SK-N-SH (cell line): ENCODE results near the gene CDCA3. TPM values are rescaled to one million over a fixed set of nuclear protein-coding genes. Genes with fewer than 3 reads are reported as not detected.

Experiments
- CTCF ChIA-PET: fragments of 300-600, 350-600 bp; formaldehyde crosslinking; extraction: SDS; loops from one replicate; lab custom pipeline; 2021; lab: Yijun Ruan, JAX
- POLR2A ChIA-PET: fragments of 350-600 bp; sonication (Branson Sonifier 250); formaldehyde crosslinking; extraction: SDS; loops from one replicate; lab custom pipeline; 2020; ENCODE audit warnings: antibody characterized with exemption, inconsistent platforms; lab: Yijun Ruan, JAX
- DNase-seq: peaks from one replicate; pipeline ENCODE4 v3.0.0; 2012
- H2AFZ ChIP-seq: fragments of 200-600 bp; sonication (generic); 2 replicates; pipeline ENCODE4 v1.8.1; 2016; ENCODE audit warnings: antibody characterized with exemption, mild to moderate bottlenecking, low read depth
- H3F3A ChIP-seq: fragments of 200-600 bp; sonication (generic); replicated peaks from 2 replicates; pipeline ENCODE3; 2016; ENCODE audit warnings: antibody characterized with exemption, mild to moderate bottlenecking; ENCODE audit not compliant: insufficient read depth
- H3K27ac ChIP-seq, 2 experiments: fragments of 200-500 bp in 1 of 2; fragments of 200-600 bp in 1 of 2; sonication (Bioruptor generic) in 1 of 2; sonication (generic), shearing (Covaris generic) in 1 of 2; 2 replicates each; pipeline versions ENCODE4 v1.5.1 to v1.6.1; 2014 to 2016; ENCODE audit warnings: low read depth in 2 of 2, inconsistent platforms in 1 of 2, low read length in 1 of 2, mild to moderate bottlenecking in 1 of 2, mixed read lengths in 1 of 2
- H3K27me3 ChIP-seq: fragments of 200-600 bp; sonication (generic), shearing (Covaris generic); 2 replicates; pipeline ENCODE4 v1.6.1; 2016; ENCODE audit warnings: mixed run types; ENCODE audit not compliant: insufficient read depth
- H3K36me3 ChIP-seq, 2 experiments: fragments of 200-500 bp in 1 of 2; fragments of 200-600 bp in 1 of 2; sonication (Bioruptor generic) in 1 of 2; sonication (generic) in 1 of 2; replicated peaks in 1 of 2; 2 replicates each; pipeline versions ENCODE3 to v1.5.1; 2014 to 2016; ENCODE audit warnings: low read length in 1 of 2, mild to moderate bottlenecking in 1 of 2; ENCODE audit not compliant: insufficient read depth in 2 of 2, control insufficient read depth in 1 of 2
- H3K4me1 ChIP-seq, 2 experiments: fragments of 200-500 bp in 1 of 2; fragments of 200-600 bp in 1 of 2; sonication (Bioruptor generic) in 1 of 2; sonication (generic), shearing (Covaris generic) in 1 of 2; 2 replicates each; pipeline versions ENCODE4 v1.5.1 to v1.6.1; 2014 to 2016; ENCODE audit warnings: low read depth in 1 of 2, low read length in 1 of 2, mixed run types in 1 of 2; ENCODE audit not compliant: insufficient read depth in 2 of 2, control insufficient read depth in 1 of 2
- H3K4me2 ChIP-seq: fragments of 200-600 bp; sonication (generic), shearing (Covaris generic); 2 replicates; pipeline ENCODE4 v1.6.1; 2017; ENCODE audit warnings: mixed run types
- H3K4me3 ChIP-seq, 2 experiments: fragments of 200-500 bp in 1 of 2; fragments of 200-600 bp in 1 of 2; sonication (Bioruptor generic) in 1 of 2; sonication (generic), shearing (Covaris generic) in 1 of 2; 2 replicates each; pipeline versions ENCODE4 v1.5.1 to v1.8.1; 2014 to 2016; ENCODE audit warnings: low read depth in 2 of 2, inconsistent platforms in 1 of 2, low read length in 1 of 2, mild to moderate bottlenecking in 1 of 2, mixed read lengths in 1 of 2, moderate library complexity in 1 of 2
- H3K79me2 ChIP-seq: fragments of 200-600 bp; sonication (generic); 2 replicates; pipeline ENCODE4 v1.8.1; 2017; ENCODE audit warnings: mild to moderate bottlenecking; ENCODE audit not compliant: insufficient read depth
- H3K9ac ChIP-seq: fragments of 200-600 bp; sonication (generic); 2 replicates; pipeline ENCODE4 v1.6.1; 2017; ENCODE audit warnings: mixed run types
- H3K9me2 ChIP-seq: fragments of 200-600 bp; sonication (generic); 2 replicates; pipeline ENCODE4 v1.6.1; 2017; ENCODE audit warnings: mixed run types
- H3K9me3 ChIP-seq: fragments of 200-600 bp; sonication (generic); 2 replicates; pipeline ENCODE4 v1.6.1; 2017; ENCODE audit warnings: mixed run types, mild to moderate bottlenecking, moderate library complexity
- H4K20me1 ChIP-seq: fragments of 200-600 bp; sonication (generic); 2 replicates; pipeline ENCODE4 v1.6.1; 2017; ENCODE audit warnings: mild to moderate bottlenecking, mixed run types; ENCODE audit not compliant: insufficient read depth
- CHD2 ChIP-seq: fragments of 150-350 bp; IDR thresholded peaks from 2 replicates; pipeline ENCODE4 v1.6.1; 2018; ENCODE audit warnings: low read length; ENCODE audit not compliant: partially characterized antibody
- ELF1 ChIP-seq: IDR thresholded peaks from 2 replicates; pipeline ENCODE4 v1.4.0; 2012
- FOSL2 ChIP-seq: IDR thresholded peaks from 2 replicates; pipeline ENCODE4 v1.4.0; 2012; ENCODE audit warnings: low read depth, mild to moderate bottlenecking, moderate library complexity, borderline replicate concordance
- FOXJ3 ChIP-seq: sonication (generic); formaldehyde crosslinking; IDR thresholded peaks from 2 replicates; pipeline ENCODE4 v1.5.1; 2020; ENCODE audit warnings: mild to moderate bottlenecking, missing genetic modification reagents
- FOXM1 ChIP-seq: IDR thresholded peaks from 2 replicates; pipeline ENCODE4 v1.4.0; 2012; ENCODE audit warnings: low read depth, mild to moderate bottlenecking
- GABPA ChIP-seq: IDR thresholded peaks from 2 replicates; pipeline ENCODE4 v1.4.0; 2012; ENCODE audit warnings: low read depth, mild to moderate bottlenecking
- JUND ChIP-seq: IDR thresholded peaks from 2 replicates; pipeline ENCODE4 v1.4.0; 2012
- MEF2A ChIP-seq: IDR thresholded peaks from 2 replicates; pipeline ENCODE4 v1.4.0; 2012; ENCODE audit warnings: low read depth, borderline replicate concordance
- MXI1 ChIP-seq: IDR thresholded peaks from 2 replicates; pipeline ENCODE4 v1.6.1; 2012; ENCODE audit warnings: mild to moderate bottlenecking, low read depth, low read length, improper control_type of control experiment
- NFIC ChIP-seq: IDR thresholded peaks from 2 replicates; pipeline ENCODE4 v1.4.0; 2012; ENCODE audit warnings: borderline replicate concordance
- PBX3 ChIP-seq: IDR thresholded peaks from 2 replicates; pipeline ENCODE4; 2012
- POLR2AphosphoS5 ChIP-seq: IDR thresholded peaks from 2 replicates; pipeline ENCODE4 v1.6.1; 2012; ENCODE audit warnings: low read depth, low read length
- RAD21 ChIP-seq: IDR thresholded peaks from 2 replicates; pipeline ENCODE4 v1.6.1; 2012; ENCODE audit warnings: mild to moderate bottlenecking, low read length
- REST ChIP-seq: IDR thresholded peaks from 2 replicates; pipeline ENCODE4 v1.6.1; 2012; ENCODE audit warnings: mild to moderate bottlenecking, low read depth, low read length, moderate library complexity
- RFX5 ChIP-seq: IDR thresholded peaks from 2 replicates; pipeline ENCODE4 v1.6.1; 2012; ENCODE audit warnings: mild to moderate bottlenecking, improper control_type of control experiment, low read length
- RXRA ChIP-seq: IDR thresholded peaks from 2 replicates; pipeline ENCODE4 v1.4.0; 2012; ENCODE audit warnings: low read depth, mild to moderate bottlenecking, borderline replicate concordance
- SIN3A ChIP-seq: IDR thresholded peaks from 2 replicates; pipeline ENCODE4 v1.6.1; 2012; ENCODE audit warnings: low read depth, mild to moderate bottlenecking, low read length, moderate library complexity, borderline replicate concordance
- TAF1 ChIP-seq: IDR thresholded peaks from 2 replicates; pipeline ENCODE4 v1.6.1; 2012; ENCODE audit warnings: low read depth, mild to moderate bottlenecking, low read length, moderate library complexity, borderline replicate concordance
- TCF12 ChIP-seq: IDR thresholded peaks from 2 replicates; pipeline ENCODE4 v1.4.0; 2012
- TEAD4 ChIP-seq: IDR thresholded peaks from 2 replicates; pipeline ENCODE4 v1.4.0; 2012; ENCODE audit warnings: mild to moderate bottlenecking, borderline replicate concordance; ENCODE audit not compliant: insufficient read depth
- YY1 ChIP-seq: IDR thresholded peaks from 2 replicates; pipeline ENCODE4 v1.4.0; 2012; ENCODE audit warnings: low read depth, mild to moderate bottlenecking
- WGBS: methylation state at CpG from one replicate; pipeline ENCODE4 v1.1.6; 2017; ENCODE audit warnings: low lambda C conversion rate; 5-methylcytosine and 5-hydroxymethylcytosine counted together
- polyA plus RNA-seq, 3 experiments: library from polyadenylated mRNA; depleted of rRNA; stranded (reverse); fragments of >200 nt; gene quantifications; 2 replicates each; pipeline ENCODE4 v1.2.3, GENCODE V29; 2012
- TF ChIP-seq, protein P1 (sequence below): fragments of 200-600 bp; sonication (generic); IDR thresholded peaks from 2 replicates; pipeline ENCODE4 v1.6.1; 2017; ENCODE audit warnings: antibody characterized with exemption, mild to moderate bottlenecking, moderate library complexity
- TF ChIP-seq, protein P2 (sequence below): fragments of 150-350 bp; IDR thresholded peaks from 2 replicates; pipeline ENCODE4 v1.6.1; 2017; ENCODE audit warnings: antibody characterized with exemption, low read length, low read depth, borderline replicate concordance

The CDCA3 gene
- polyA plus RNA-seq, 1 of the 3 experiments (the other 2 are of a cell fraction) = 33.0 TPM

DNA sequence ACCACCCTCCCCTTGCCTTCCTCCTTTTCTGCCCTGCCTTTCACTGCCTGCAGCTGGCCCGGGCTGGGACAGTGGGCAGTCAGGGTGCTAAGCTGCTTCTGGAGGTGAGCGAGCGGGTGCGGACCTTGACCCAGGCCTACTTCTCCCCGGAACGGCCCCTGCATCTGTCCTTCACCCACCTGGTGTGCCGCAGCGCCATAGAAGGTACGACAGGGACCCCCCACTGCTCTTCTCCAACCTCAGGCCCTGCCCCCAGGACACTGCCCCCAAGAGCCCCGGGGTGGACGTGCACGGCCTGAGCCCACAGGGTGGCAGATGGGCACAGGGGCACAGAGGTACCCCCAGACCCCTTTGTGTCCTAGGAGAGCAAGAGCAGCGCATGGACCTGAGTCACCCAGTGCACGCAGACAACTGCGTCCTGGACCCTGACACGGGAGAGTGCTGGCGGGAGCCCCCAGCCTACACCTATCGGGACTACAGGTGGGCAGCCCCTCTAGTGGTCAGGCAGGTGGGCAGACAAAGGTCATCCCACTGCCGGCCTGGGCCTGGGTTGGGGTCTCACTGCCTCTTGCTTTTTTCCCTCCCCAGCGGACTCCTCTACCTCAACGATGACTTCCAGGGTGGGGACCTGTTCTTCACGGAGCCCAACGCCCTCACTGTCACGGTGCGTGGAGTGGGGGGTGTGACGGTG lies 13.6 kb downstream of the CDCA3 start:
- 96% methylated on average over 8 of the region's 26 CpGs for WGBS
- H3K36me3 ChIP-seq = peaks cover 34 to 63% of the 10 kb centered on the region in 2 experiments
- H3K27ac ChIP-seq = no peak overlapping the region
- no peak for TF ChIP-seq MXI1
- TF ChIP-seq TEAD4 = no peak
- no peak for TF ChIP-seq FOSL2
- TF ChIP-seq POLR2AphosphoS5 = no peak
- no peak for TF ChIP-seq FOXJ3 (CRISPR knock-in tag)
- no peak for TF ChIP-seq MEF2A
- no peak for TF ChIP-seq TCF12
- no peak for TF ChIP-seq TAF1
- TF ChIP-seq NFIC = no peak
- no peak for TF ChIP-seq ELF1
- no peak for TF ChIP-seq RXRA
- TF ChIP-seq JUND = no peak
- no peak for TF ChIP-seq SIN3A
- no peak for TF ChIP-seq RAD21
- TF ChIP-seq GABPA = no peak
- H2AFZ ChIP-seq = no peak overlapping the region
- no peaks in the 10 kb centered on the region for H3K27me3 ChIP-seq
- H3K9ac ChIP-seq = no peak overlapping the region
- no peaks in the 10 kb centered on the region for H3F3A ChIP-seq
- H3K9me2 ChIP-seq = no peaks in the 10 kb centered on the region
- no peak overlapping the region for H3K4me3 ChIP-seq
- no peaks in the 10 kb centered on the region for H3K79me2 ChIP-seq
- no peak overlapping the region for H3K4me2 ChIP-seq
- no peaks in the 10 kb centered on the region for H3K9me3 ChIP-seq
- DNase-seq = no peak
- ChIA-PET CTCF (interaction anchor here (1.5 to 14.1 kb wide), 6 partner anchors 10 to 85 kb away, joined by 4 to 225 read pairs (median 36); partner anchors contain the start of genes CDCA3, GNB3, GPR162 and MLF2), POLR2A (no interaction called here)
- no peaks in the 10 kb centered on the region for H3K4me1 ChIP-seq
- H4K20me1 ChIP-seq = 0 out of 2 replicates have a peak, but pooled peaks cover 8% of the 10 kb centered on the region

DNA sequence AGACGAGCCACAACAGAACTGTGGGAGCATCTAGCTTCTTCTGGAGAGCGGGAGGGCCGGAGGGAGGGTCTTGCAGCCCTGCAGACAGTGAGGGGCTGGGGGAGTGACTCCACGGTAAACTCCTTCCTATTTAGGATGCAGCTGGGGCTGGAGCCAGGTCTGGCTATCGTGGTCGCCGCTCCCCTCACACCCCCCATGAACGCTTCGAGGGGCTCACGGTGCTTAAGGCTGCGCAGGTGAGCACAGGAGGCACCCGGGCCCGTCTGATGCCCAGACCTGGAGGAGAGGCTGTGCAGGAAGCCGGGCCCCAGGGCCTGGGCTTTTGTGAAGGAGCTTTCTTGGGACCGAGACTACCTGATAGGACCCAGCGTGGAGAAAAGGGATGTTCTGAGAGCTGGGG lies 14.2 kb downstream of the CDCA3 start:
- Histone ChIP-seq H3K79me2 (no peaks in the 10 kb centered on the region), H3K36me3 (peaks cover 37 to 67% of the 10 kb centered on the region in 2 experiments), H3K9me3 (no peaks in the 10 kb centered on the region), H3K27ac (no peak overlapping the region), H3K9ac (no peak overlapping the region), H4K20me1 (0 out of 2 replicates have a peak, but pooled peaks cover 8% of the 10 kb centered on the region), H3K4me2 (no peak overlapping the region), H3K4me3 (no peak overlapping the region), H3K9me2 (no peaks in the 10 kb centered on the region), H3K4me1 (no peaks in the 10 kb centered on the region), H2AFZ (no peak overlapping the region), H3F3A (no peaks in the 10 kb centered on the region), H3K27me3 (no peaks in the 10 kb centered on the region)
- 87% methylated on average over 13 of the region's 16 CpGs for WGBS
- CTCF ChIA-PET = interaction anchor here (1.2 to 14.1 kb wide), 12 partner anchors 11 to 240 kb away, joined by 3 to 225 read pairs (median 6); partner anchors contain the start of genes CDCA3, GNB3, GPR162 and MLF2
- no peak for DNase-seq
- POLR2A ChIA-PET = interaction anchor here (1.0 to 1.4 kb wide), 3 partner anchors 9 to 16 kb away, joined by 3 read pairs; partner anchors contain the start of gene USP5
- TF ChIP-seq YY1 = no peak
- no peak for TF ChIP-seq ELF1
- no peak for TF ChIP-seq CHD2
- TF ChIP-seq PBX3 = no peak
- TF ChIP-seq FOXM1 = no peak
- TF ChIP-seq, protein P1, sequence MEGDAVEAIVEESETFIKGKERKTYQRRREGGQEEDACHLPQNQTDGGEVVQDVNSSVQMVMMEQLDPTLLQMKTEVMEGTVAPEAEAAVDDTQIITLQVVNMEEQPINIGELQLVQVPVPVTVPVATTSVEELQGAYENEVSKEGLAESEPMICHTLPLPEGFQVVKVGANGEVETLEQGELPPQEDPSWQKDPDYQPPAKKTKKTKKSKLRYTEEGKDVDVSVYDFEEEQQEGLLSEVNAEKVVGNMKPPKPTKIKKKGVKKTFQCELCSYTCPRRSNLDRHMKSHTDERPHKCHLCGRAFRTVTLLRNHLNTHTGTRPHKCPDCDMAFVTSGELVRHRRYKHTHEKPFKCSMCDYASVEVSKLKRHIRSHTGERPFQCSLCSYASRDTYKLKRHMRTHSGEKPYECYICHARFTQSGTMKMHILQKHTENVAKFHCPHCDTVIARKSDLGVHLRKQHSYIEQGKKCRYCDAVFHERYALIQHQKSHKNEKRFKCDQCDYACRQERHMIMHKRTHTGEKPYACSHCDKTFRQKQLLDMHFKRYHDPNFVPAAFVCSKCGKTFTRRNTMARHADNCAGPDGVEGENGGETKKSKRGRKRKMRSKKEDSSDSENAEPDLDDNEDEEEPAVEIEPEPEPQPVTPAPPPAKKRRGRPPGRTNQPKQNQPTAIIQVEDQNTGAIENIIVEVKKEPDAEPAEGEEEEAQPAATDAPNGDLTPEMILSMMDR = no peak
- TF ChIP-seq TCF12 = no peak
- TF ChIP-seq REST = no peak
- TF ChIP-seq, protein P2, sequence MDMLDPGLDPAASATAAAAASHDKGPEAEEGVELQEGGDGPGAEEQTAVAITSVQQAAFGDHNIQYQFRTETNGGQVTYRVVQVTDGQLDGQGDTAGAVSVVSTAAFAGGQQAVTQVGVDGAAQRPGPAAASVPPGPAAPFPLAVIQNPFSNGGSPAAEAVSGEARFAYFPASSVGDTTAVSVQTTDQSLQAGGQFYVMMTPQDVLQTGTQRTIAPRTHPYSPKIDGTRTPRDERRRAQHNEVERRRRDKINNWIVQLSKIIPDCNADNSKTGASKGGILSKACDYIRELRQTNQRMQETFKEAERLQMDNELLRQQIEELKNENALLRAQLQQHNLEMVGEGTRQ = no peak
- no peak for TF ChIP-seq RFX5
